SH-SY5Y (cell line): ENCODE data around the gene PLA1A.

ENCODE experiments used
- GATA2 ChIP-seq: IDR thresholded peaks from 2 replicates; pipeline ENCODE4 v1.6.1; 2011; ENCODE audit warnings: mild to moderate bottlenecking, low read depth, low read length
- GATA3 ChIP-seq: IDR thresholded peaks from 2 replicates; pipeline ENCODE4 v1.6.1; 2011; ENCODE audit warnings: low read depth, mild to moderate bottlenecking, low read length, moderate library complexity

Gene PLA1A

GRCh38 chr3:119569156-119569555 lies 28.5 kb upstream of the PLA1A start:
- TF ChIP-seq GATA2: no peak
- TF ChIP-seq GATA3: no peak

GRCh38 chr3:119570229-119570628 lies 27.5 kb upstream of the PLA1A start:
- TF ChIP-seq GATA3: no peak
- no peak for TF ChIP-seq GATA2

- TF ChIP-seq GATA2 (no peak), GATA3 (no peak)
Measured at GRCh38 chr3:119571230-119571629, 26.5 kb upstream of the PLA1A start.

GRCh38 chr3:119571688-119572087 lies 26.0 kb upstream of the PLA1A start:
- no peak for TF ChIP-seq GATA3
- no peak for TF ChIP-seq GATA2

- no peak for TF ChIP-seq GATA2
- TF ChIP-seq GATA3: no peak
Measured at GRCh38 chr3:119575507-119575906, 22.2 kb upstream of the PLA1A start.

GRCh38 chr3:119579366-119580066 lies 18.2 kb upstream of the PLA1A start, which contains the start of gene ADPRH:
Gene ADPRH (plus strand): TSS chr3:119579492. CDS start chr3:119582170, 2,678 bp downstream.
- no peak for TF ChIP-seq GATA3
- TF ChIP-seq GATA2: no peak

- no peak for TF ChIP-seq GATA2
- no peak for TF ChIP-seq GATA3
Measured at GRCh38 chr3:119580067-119580760, 17.5 kb upstream of the PLA1A start.

GRCh38 chr3:119582178-119582577 lies 15.5 kb upstream of the PLA1A start:
- TF ChIP-seq GATA3 (no peak), GATA2 (no peak)

GRCh38 chr3:119585208-119585607 lies 12.5 kb upstream of the PLA1A start:
- no peak for TF ChIP-seq GATA3
- TF ChIP-seq GATA2: no peak

GRCh38 chr3:119585856-119586570 lies 11.7 kb upstream of the PLA1A start:
- TF ChIP-seq GATA3: no peak
- no peak for TF ChIP-seq GATA2

- TF ChIP-seq GATA3 (no peak), GATA2 (no peak)
Measured at GRCh38 chr3:119586733-119587172, 10.9 kb upstream of the PLA1A start.

GRCh38 chr3:119588112-119588511 lies 9.6 kb upstream of the PLA1A start:
- TF ChIP-seq GATA3 (no peak), GATA2 (no peak)

- TF ChIP-seq GATA2 (no peak), GATA3 (no peak)
Measured at GRCh38 chr3:119589102-119589773, 8.4 kb upstream of the PLA1A start.

GRCh38 chr3:119590706-119591105 lies 7.0 kb upstream of the PLA1A start:
- TF ChIP-seq GATA3 (no peak), GATA2 (no peak)
